Transverse colon (tissue), 4 donors: Measurements from ENCODE around the gene OPN3. TPM values are rescaled to one million over a fixed set of nuclear protein-coding genes. Genes with fewer than 3 reads are reported as not detected.

Source experiments
- DNase-seq: peaks from one replicate; pipeline ENCODE4 v3.0.0-alpha.2; 2019
- H3K27ac ChIP-seq, 4 donors: fragments of 200-600 bp; sonication (generic); 2 replicates each; pipeline ENCODE4 v1.5.1; 2016 to 2018; ENCODE audit warnings: inconsistent platforms in 4 of 4
- H3K27me3 ChIP-seq: fragments of 200-600 bp; sonication (generic); 2 replicates; pipeline ENCODE4 v1.5.1; 2017; ENCODE audit warnings: inconsistent platforms
- H3K36me3 ChIP-seq, 4 donors: fragments of 200-600 bp; sonication (generic); 2 replicates each; pipeline ENCODE4 v1.5.1; 2017 to 2019; ENCODE audit warnings: inconsistent platforms in 4 of 4
- H3K4me1 ChIP-seq, 4 donors: fragments of 200-600 bp; sonication (generic); 2 replicates each; pipeline ENCODE4 v1.5.1; 2017 to 2020; ENCODE audit warnings: inconsistent platforms in 4 of 4
- H3K4me3 ChIP-seq, 4 donors: fragments of 200-600 bp; sonication (generic); 1 replicate in 1 of 4; 2 replicates in 3 of 4; pipeline versions ENCODE4 v1.5.1 to v1.6.1; 2017 to 2019; ENCODE audit warnings: inconsistent platforms in 4 of 4
- H3K9me3 ChIP-seq, 2 donors: fragments of 200-600 bp; sonication (generic); 2 replicates each; pipeline ENCODE4 v1.5.1; 2017 to 2019; ENCODE audit warnings: inconsistent platforms in 2 of 2
- CTCF ChIP-seq, 5 experiments: fragments of 200-600 bp in 3 of 5; fragments of 450-650 bp in 2 of 5; sonication (generic) in 3 of 5; IDR thresholded peaks; 1 replicate in 2 of 5; 2 replicates in 3 of 5; pipeline ENCODE4 v1.5.1; 2016 to 2017; ENCODE audit warnings: antibody characterized with exemption in 5 of 5, inconsistent platforms in 3 of 5, mild to moderate bottlenecking in 2 of 5, moderate library complexity in 1 of 5
- EP300 ChIP-seq: sonication (generic); formaldehyde crosslinking; IDR thresholded peaks from one replicate; pipeline ENCODE4 v1.6.1; 2017; ENCODE audit warnings: antibody characterized with exemption, low read depth
- POLR2A ChIP-seq: fragments of 450-650 bp; IDR thresholded peaks from one replicate; pipeline ENCODE4 v1.6.1; 2016; ENCODE audit warnings: antibody characterized with exemption, mild to moderate bottlenecking, moderate library complexity
- POLR2AphosphoS5 ChIP-seq, 3 donors: sonication (generic); formaldehyde crosslinking; IDR thresholded peaks; one replicate each; pipeline ENCODE4 v1.6.1; 2016; ENCODE audit warnings: antibody characterized with exemption in 3 of 3
- WGBS, 2 donors: methylation state at CpG; one replicate each; pipeline ENCODE4 v1.1.5; 2018; ENCODE audit warnings: low coverage in 1 of 2; 5-methylcytosine and 5-hydroxymethylcytosine counted together
- in situ Hi-C, 4 donors: fragments of 200-750 bp; cut with MboI; loops; one replicate each; pipeline versions ENCODE4 v1.15.0 to v1.15.1; 2017; ENCODE audit warnings: low sequenced_read_pairs in 3 of 4, low pct_ligation_motif_present in 1 of 4, low pct_unique_long_range_greater_than_20kb in 1 of 4
- intact Hi-C: fragments of 100-400 bp; cut with DNase I; formaldehyde crosslinking; loops from one replicate; pipeline ENCODE4 v1.15.1; 2023; ENCODE audit warnings: low total_unique reads
- total RNA-seq, 4 donors: library from RNA; depleted of rRNA; stranded (reverse); fragments of >200 nt; gene quantifications; one replicate each; pipeline ENCODE4 v1.1.0, GENCODE V29; 2016

The OPN3 gene
- total RNA-seq, 4 donors from 2014 or later, result 23.5 to 107 (median 49.3) TPM

- DNase-seq, result no peak
- WGBS, 2 donors, result 66 to 71% methylated on average over 5 of the region's 5 CpGs
- no peak for TF ChIP-seq POLR2A
- no peak for TF ChIP-seq POLR2AphosphoS5 (IDR thresholded peaks at IDR 0.05)
- TF ChIP-seq EP300, result no peak
- no peak for TF ChIP-seq CTCF (IDR thresholded peaks at IDR 0.05)
- no peaks in the 10 kb centered on the region for H3K27me3 ChIP-seq
- no peaks in the 10 kb centered on the region for H3K36me3 ChIP-seq
- peaks cover 0 to 18% (median 12%) of the 10 kb centered on the region in 4 donors for H3K4me1 ChIP-seq
- no peaks in the 10 kb centered on the region for H3K9me3 ChIP-seq
- no peak overlapping the region for H3K27ac ChIP-seq
- intact Hi-C loops, result no loop called here
- in situ Hi-C loops, result loop anchor here in 3 of 4 donors (25.0 kb wide), 2 partner anchors 231 to 381 kb away; partner anchors contain the start of genes EXO1 (in 2 of the 3) and MAP1LC3C (in 2 of the 3)
- no peak overlapping the region for H3K4me3 ChIP-seq
Measured at GRCh38 chr1:241606544-241606943, 33.6 kb downstream of the OPN3 start.

- H3K27ac ChIP-seq, result no peak overlapping the region
- intact Hi-C loops, result no loop called here
- H3K9me3 ChIP-seq, result no peaks in the 10 kb centered on the region
- no peak for DNase-seq
- H3K36me3 ChIP-seq, result no peaks in the 10 kb centered on the region
- in situ Hi-C loops, result loop anchor here in 3 of 4 donors (25.0 kb wide), 2 partner anchors 232 to 382 kb away; partner anchors contain the start of genes EXO1 (in 2 of the 3) and MAP1LC3C (in 2 of the 3)
- no peaks in the 10 kb centered on the region for H3K27me3 ChIP-seq
- WGBS, 2 donors, result 81% methylated on average over 5 to 9 of the region's 9 CpGs
- H3K4me1 ChIP-seq, result peaks cover 0 to 5% (median 2%) of the 10 kb centered on the region in 4 donors
- no peak overlapping the region for H3K4me3 ChIP-seq
- no peak for TF ChIP-seq CTCF (IDR thresholded peaks at IDR 0.05)
- TF ChIP-seq POLR2AphosphoS5 (IDR thresholded peaks at IDR 0.05), result no peak
- no peak for TF ChIP-seq POLR2A
- TF ChIP-seq EP300, result no peak
Measured at GRCh38 chr1:241605146-241605805, 34.9 kb downstream of the OPN3 start.

GRCh38 chr1:241603731-241604245, 36.4 kb downstream of the OPN3 start:
- WGBS, 2 donors, result 68 to 86% methylated on average over 3 of the region's 3 CpGs
- H3K36me3 ChIP-seq, result no peaks in the 10 kb centered on the region
- no peak overlapping the region for H3K4me3 ChIP-seq
- no peak for DNase-seq
- TF ChIP-seq POLR2AphosphoS5 (IDR thresholded peaks at IDR 0.05), result no peak
- no peak for TF ChIP-seq EP300
- no peak for TF ChIP-seq CTCF (IDR thresholded peaks at IDR 0.05)
- H3K4me1 ChIP-seq, result no peaks in the 10 kb centered on the region
- no peaks in the 10 kb centered on the region for H3K9me3 ChIP-seq
- no peaks in the 10 kb centered on the region for H3K27me3 ChIP-seq
- intact Hi-C loops, result no loop called here
- in situ Hi-C loops, result loop anchor here in 3 of 4 donors (25.0 kb wide), 2 partner anchors 234 to 384 kb away; partner anchors contain the start of genes EXO1 (in 2 of the 3) and MAP1LC3C (in 2 of the 3)
- no peak overlapping the region for H3K27ac ChIP-seq

- no peaks in the 10 kb centered on the region for H3K9me3 ChIP-seq
- no peaks in the 10 kb centered on the region for H3K27me3 ChIP-seq
- H3K4me3 ChIP-seq, result no peak overlapping the region
- no peak for TF ChIP-seq POLR2A
- no peak for TF ChIP-seq CTCF (IDR thresholded peaks at IDR 0.05)
- TF ChIP-seq POLR2AphosphoS5 (IDR thresholded peaks at IDR 0.05), result no peak
- TF ChIP-seq EP300, result no peak
- in situ Hi-C loops, result loop anchor here in 3 of 4 donors (25.0 kb wide), 2 partner anchors 237 to 387 kb away; partner anchors contain the start of genes EXO1 (in 2 of the 3) and MAP1LC3C (in 2 of the 3)
- H3K27ac ChIP-seq, result no peak overlapping the region
- 59 to 79% methylated on average over 2 of the region's 2 CpGs for WGBS, 2 donors
- no peaks in the 10 kb centered on the region for H3K4me1 ChIP-seq
- no peaks in the 10 kb centered on the region for H3K36me3 ChIP-seq
- no peak for DNase-seq
- intact Hi-C loops, result no loop called here
Measured at GRCh38 chr1:241600496-241600901, 39.7 kb downstream of the OPN3 start.
